Liver (tissue), 3 donors: ENCODE results near the gene CPT1B.

ENCODE experiments used
- EGR1 ChIP-seq, 2 donors: IDR thresholded peaks; 2 replicates each; pipeline ENCODE4 v1.6.1; 2016 to 2018; ENCODE audit warnings: antibody characterized with exemption in 2 of 2, low read depth in 2 of 2
- FOXA1 ChIP-seq: IDR thresholded peaks from 2 replicates; pipeline ENCODE4 v1.6.1; 2016; ENCODE audit warnings: antibody characterized with exemption
- GABPA ChIP-seq, 2 donors: IDR thresholded peaks in 1 of 2; conservative IDR thresholded peaks in 1 of 2; 2 replicates each; pipeline ENCODE4 v1.6.1; 2016; ENCODE audit warnings: antibody characterized with exemption in 2 of 2, mild to moderate bottlenecking in 1 of 2, moderate library complexity in 1 of 2
- RAD21 ChIP-seq, 2 donors: IDR thresholded peaks; 2 replicates each; pipeline ENCODE4 v1.6.1; 2016; ENCODE audit warnings: antibody characterized with exemption in 2 of 2, mild to moderate bottlenecking in 2 of 2
- RXRA ChIP-seq, 2 donors: IDR thresholded peaks; 2 replicates each; pipeline ENCODE4 v1.6.1; 2017 to 2018; ENCODE audit warnings: antibody characterized with exemption in 2 of 2, mild to moderate bottlenecking in 1 of 2
- SP1 ChIP-seq: IDR thresholded peaks from 2 replicates; pipeline ENCODE4 v1.6.1; 2018; ENCODE audit warnings: antibody characterized with exemption, mild to moderate bottlenecking
- TAF1 ChIP-seq: conservative IDR thresholded peaks from 2 replicates; pipeline ENCODE4 v1.6.1; 2016; ENCODE audit warnings: antibody characterized with exemption, mild to moderate bottlenecking
- YY1 ChIP-seq: IDR thresholded peaks from 2 replicates; pipeline ENCODE4 v1.6.1; 2016; ENCODE audit warnings: antibody characterized with exemption, mild to moderate bottlenecking
- TF ChIP-seq, protein P1 (sequence below): fragments of 150-350 bp; IDR thresholded peaks from 2 replicates; pipeline ENCODE4 v1.5.1; 2017; ENCODE audit warnings: improper control_type of control experiment, low read depth, low read length; ENCODE audit not compliant: missing input control
- TF ChIP-seq, protein P2 (sequence below): IDR thresholded peaks from 2 replicates; pipeline ENCODE4 v1.6.1; 2016; ENCODE audit warnings: antibody characterized with exemption
- TF ChIP-seq, protein P3 (sequence below): IDR thresholded peaks from 2 replicates; pipeline ENCODE4 v1.6.1; 2016; ENCODE audit warnings: antibody characterized with exemption
- TF ChIP-seq, protein P4 (sequence below): IDR thresholded peaks from 2 replicates; pipeline ENCODE4 v1.6.1; 2016; ENCODE audit warnings: antibody characterized with exemption, mild to moderate bottlenecking
- TF ChIP-seq, protein P5 (sequence below): IDR thresholded peaks from 2 replicates; pipeline ENCODE4 v1.6.1; 2016; ENCODE audit warnings: antibody characterized with exemption
- donor health status: healthy.
- donor health status: healthy.

DNA sequence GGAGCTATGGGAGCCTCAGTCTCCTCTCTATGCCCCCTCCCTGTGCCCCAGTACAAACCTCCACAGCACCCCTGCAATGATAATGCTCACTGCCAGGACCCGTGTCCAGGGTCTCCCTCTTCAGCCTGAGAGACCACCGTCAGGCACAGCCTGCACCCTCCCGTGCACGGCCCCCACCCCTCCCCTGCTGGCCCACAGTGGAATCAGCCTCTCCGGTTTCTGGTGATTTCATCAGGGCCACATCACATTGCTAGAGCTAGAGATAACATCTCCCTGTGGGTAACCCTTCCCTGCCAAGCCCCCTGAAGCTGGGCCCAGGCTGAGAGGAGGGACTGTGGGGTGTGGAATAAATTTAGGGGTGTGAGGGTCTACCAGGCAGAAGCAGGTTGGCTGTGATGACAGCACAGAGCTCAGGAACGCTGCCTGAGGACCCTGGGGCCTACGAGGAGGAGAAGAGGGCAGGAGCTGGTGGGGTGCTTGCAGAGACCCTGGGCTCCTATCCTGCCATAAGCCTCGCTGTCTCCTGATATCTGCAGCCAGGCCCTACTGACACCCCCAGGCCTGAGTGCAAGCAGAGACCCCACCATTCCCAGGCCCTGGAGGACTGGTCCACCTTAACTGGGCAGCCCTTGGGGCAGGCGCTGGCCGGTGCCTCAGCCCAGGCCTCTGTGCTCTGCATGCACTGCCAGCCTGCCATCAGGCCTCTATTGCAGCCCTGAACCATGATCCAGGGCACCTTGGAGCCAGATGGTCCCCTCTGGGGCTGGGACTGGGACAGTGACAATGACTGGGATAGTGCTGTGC is 32.5 kb downstream of the CPT1B start, which contains the start of gene KLHDC7B:
- TF ChIP-seq SP1: no peak
- TF ChIP-seq, protein P1, sequence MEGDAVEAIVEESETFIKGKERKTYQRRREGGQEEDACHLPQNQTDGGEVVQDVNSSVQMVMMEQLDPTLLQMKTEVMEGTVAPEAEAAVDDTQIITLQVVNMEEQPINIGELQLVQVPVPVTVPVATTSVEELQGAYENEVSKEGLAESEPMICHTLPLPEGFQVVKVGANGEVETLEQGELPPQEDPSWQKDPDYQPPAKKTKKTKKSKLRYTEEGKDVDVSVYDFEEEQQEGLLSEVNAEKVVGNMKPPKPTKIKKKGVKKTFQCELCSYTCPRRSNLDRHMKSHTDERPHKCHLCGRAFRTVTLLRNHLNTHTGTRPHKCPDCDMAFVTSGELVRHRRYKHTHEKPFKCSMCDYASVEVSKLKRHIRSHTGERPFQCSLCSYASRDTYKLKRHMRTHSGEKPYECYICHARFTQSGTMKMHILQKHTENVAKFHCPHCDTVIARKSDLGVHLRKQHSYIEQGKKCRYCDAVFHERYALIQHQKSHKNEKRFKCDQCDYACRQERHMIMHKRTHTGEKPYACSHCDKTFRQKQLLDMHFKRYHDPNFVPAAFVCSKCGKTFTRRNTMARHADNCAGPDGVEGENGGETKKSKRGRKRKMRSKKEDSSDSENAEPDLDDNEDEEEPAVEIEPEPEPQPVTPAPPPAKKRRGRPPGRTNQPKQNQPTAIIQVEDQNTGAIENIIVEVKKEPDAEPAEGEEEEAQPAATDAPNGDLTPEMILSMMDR: no peak
- TF ChIP-seq RAD21 (IDR thresholded peaks at IDR 0.05): no peak
- TF ChIP-seq, protein P2, sequence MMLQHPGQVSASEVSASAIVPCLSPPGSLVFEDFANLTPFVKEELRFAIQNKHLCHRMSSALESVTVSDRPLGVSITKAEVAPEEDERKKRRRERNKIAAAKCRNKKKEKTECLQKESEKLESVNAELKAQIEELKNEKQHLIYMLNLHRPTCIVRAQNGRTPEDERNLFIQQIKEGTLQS: no peak
- TF ChIP-seq, protein P3, sequence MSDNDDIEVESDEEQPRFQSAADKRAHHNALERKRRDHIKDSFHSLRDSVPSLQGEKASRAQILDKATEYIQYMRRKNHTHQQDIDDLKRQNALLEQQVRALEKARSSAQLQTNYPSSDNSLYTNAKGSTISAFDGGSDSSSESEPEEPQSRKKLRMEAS: no peak
- no peak for TF ChIP-seq YY1
- TF ChIP-seq EGR1 (IDR thresholded peaks at IDR 0.05; ENCODE audit: low read depth in 2 of 2): no peak
- TF ChIP-seq, protein P4, sequence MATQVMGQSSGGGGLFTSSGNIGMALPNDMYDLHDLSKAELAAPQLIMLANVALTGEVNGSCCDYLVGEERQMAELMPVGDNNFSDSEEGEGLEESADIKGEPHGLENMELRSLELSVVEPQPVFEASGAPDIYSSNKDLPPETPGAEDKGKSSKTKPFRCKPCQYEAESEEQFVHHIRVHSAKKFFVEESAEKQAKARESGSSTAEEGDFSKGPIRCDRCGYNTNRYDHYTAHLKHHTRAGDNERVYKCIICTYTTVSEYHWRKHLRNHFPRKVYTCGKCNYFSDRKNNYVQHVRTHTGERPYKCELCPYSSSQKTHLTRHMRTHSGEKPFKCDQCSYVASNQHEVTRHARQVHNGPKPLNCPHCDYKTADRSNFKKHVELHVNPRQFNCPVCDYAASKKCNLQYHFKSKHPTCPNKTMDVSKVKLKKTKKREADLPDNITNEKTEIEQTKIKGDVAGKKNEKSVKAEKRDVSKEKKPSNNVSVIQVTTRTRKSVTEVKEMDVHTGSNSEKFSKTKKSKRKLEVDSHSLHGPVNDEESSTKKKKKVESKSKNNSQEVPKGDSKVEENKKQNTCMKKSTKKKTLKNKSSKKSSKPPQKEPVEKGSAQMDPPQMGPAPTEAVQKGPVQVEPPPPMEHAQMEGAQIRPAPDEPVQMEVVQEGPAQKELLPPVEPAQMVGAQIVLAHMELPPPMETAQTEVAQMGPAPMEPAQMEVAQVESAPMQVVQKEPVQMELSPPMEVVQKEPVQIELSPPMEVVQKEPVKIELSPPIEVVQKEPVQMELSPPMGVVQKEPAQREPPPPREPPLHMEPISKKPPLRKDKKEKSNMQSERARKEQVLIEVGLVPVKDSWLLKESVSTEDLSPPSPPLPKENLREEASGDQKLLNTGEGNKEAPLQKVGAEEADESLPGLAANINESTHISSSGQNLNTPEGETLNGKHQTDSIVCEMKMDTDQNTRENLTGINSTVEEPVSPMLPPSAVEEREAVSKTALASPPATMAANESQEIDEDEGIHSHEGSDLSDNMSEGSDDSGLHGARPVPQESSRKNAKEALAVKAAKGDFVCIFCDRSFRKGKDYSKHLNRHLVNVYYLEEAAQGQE: no peak
- TF ChIP-seq, protein P5, sequence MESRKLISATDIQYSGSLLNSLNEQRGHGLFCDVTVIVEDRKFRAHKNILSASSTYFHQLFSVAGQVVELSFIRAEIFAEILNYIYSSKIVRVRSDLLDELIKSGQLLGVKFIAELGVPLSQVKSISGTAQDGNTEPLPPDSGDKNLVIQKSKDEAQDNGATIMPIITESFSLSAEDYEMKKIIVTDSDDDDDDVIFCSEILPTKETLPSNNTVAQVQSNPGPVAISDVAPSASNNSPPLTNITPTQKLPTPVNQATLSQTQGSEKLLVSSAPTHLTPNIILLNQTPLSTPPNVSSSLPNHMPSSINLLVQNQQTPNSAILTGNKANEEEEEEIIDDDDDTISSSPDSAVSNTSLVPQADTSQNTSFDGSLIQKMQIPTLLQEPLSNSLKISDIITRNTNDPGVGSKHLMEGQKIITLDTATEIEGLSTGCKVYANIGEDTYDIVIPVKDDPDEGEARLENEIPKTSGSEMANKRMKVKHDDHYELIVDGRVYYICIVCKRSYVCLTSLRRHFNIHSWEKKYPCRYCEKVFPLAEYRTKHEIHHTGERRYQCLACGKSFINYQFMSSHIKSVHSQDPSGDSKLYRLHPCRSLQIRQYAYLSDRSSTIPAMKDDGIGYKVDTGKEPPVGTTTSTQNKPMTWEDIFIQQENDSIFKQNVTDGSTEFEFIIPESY: no peak
- TF ChIP-seq TAF1: no peak
- no peak for TF ChIP-seq GABPA (IDR thresholded peaks at IDR 0.05 in 1 of 2, conservative IDR thresholded peaks at IDR 0.05 in 1 of 2)
- TF ChIP-seq FOXA1: no peak
- TF ChIP-seq RXRA (IDR thresholded peaks at IDR 0.05): no peak
